KOPT-K1 (cell line): ENCODE measurements around the gene UNC119B.
"Not testable (repeated sequence)": the region's sequence is repeated elsewhere in the genome, so short reads cannot be mapped to it uniquely, and the experiment has no call there.

ENCODE experiments used
- H3K27ac ChIP-seq: fragments of 200-600 bp; sonication (generic); 2 replicates; pipeline ENCODE4 v1.5.1; 2016; ENCODE audit warnings: antibody characterized with exemption, mild to moderate bottlenecking, low read depth, low read length; ENCODE audit not compliant: poor library complexity, severe bottlenecking
- H3K36me3 ChIP-seq: fragments of 200-600 bp; sonication (generic); 2 replicates; pipeline ENCODE4 v1.5.1; 2017; ENCODE audit warnings: antibody characterized with exemption, mild to moderate bottlenecking, low read length, moderate library complexity; ENCODE audit not compliant: insufficient read depth
- H3K9me3 ChIP-seq: fragments of 200-600 bp; sonication (generic); 2 replicates; pipeline ENCODE4 v1.5.1; 2017; ENCODE audit warnings: antibody characterized with exemption, low read length, mild to moderate bottlenecking; ENCODE audit not compliant: insufficient read depth, poor library complexity, severe bottlenecking

The UNC119B gene

GRCh38 chr12:120710031-120710804, at the start of gene UNC119B:
Gene UNC119B, plus strand, starts transcription at chr12:120710458. Its CDS starts 17 bp downstream, at chr12:120710475.
- Histone ChIP-seq H3K27ac (peak within 1 kb of the TSS; percentile 74), H3K9me3 (no peaks in the 10 kb centered on the region), H3K36me3 (peaks cover 26% of the 10 kb centered on the region)

GRCh38 chr12:120661432-120661831, 48.8 kb upstream of the UNC119B start:
- Histone ChIP-seq H3K27ac (no peak overlapping the region), H3K9me3 (no peaks in the 10 kb centered on the region)

GRCh38 chr12:120662879-120663278, 47.4 kb upstream of the UNC119B start:
- Histone ChIP-seq H3K36me3 (no peaks in the 10 kb centered on the region), H3K27ac (no peak overlapping the region), H3K9me3 (no peaks in the 10 kb centered on the region)

More at GRCh38 chr12:120661432-120661831, 48.8 kb upstream of the UNC119B start:
- H3K36me3 ChIP-seq: no peaks in the 10 kb centered on the region

GRCh38 chr12:120663741-120664140, 46.5 kb upstream of the UNC119B start:
- Histone ChIP-seq H3K27ac (no peak overlapping the region), H3K9me3 (no peaks in the 10 kb centered on the region), H3K36me3 (no peaks in the 10 kb centered on the region)

- Histone ChIP-seq H3K27ac (no peak overlapping the region), H3K36me3 (no peaks in the 10 kb centered on the region), H3K9me3 (no peaks in the 10 kb centered on the region)
Observed at GRCh38 chr12:120666571-120667390, 43.5 kb upstream of the UNC119B start.

- Histone ChIP-seq H3K9me3 (no peaks in the 10 kb centered on the region), H3K27ac (no peak overlapping the region), H3K36me3 (no peaks in the 10 kb centered on the region)
Observed at GRCh38 chr12:120668091-120668867, 42.0 kb upstream of the UNC119B start.

- no peaks in the 10 kb centered on the region for H3K9me3 ChIP-seq
- H3K27ac ChIP-seq: no peak overlapping the region
- no peaks in the 10 kb centered on the region for H3K36me3 ChIP-seq
Observed at GRCh38 chr12:120668868-120669840, 41.1 kb upstream of the UNC119B start.

GRCh38 chr12:120670237-120670636, 40.0 kb upstream of the UNC119B start:
- not testable (repeated sequence) for H3K27ac ChIP-seq, H3K36me3 ChIP-seq

GRCh38 chr12:120670667-120671066, 39.6 kb upstream of the UNC119B start:
- no peak overlapping the region for H3K27ac ChIP-seq

More at GRCh38 chr12:120670237-120670636, 40.0 kb upstream of the UNC119B start:
- not testable (repeated sequence) for H3K9me3 ChIP-seq

GRCh38 chr12:120674097-120674636, 36.1 kb upstream of the UNC119B start:
- no peak overlapping the region for H3K27ac ChIP-seq
- H3K9me3 ChIP-seq: no peaks in the 10 kb centered on the region
- no peaks in the 10 kb centered on the region for H3K36me3 ChIP-seq

More at GRCh38 chr12:120670667-120671066, 39.6 kb upstream of the UNC119B start:
- Histone ChIP-seq H3K36me3 (no peaks in the 10 kb centered on the region), H3K9me3 (no peaks in the 10 kb centered on the region)

- no peaks in the 10 kb centered on the region for H3K36me3 ChIP-seq
- no peak overlapping the region for H3K27ac ChIP-seq
- H3K9me3 ChIP-seq: no peaks in the 10 kb centered on the region
Observed at GRCh38 chr12:120677765-120678473, 32.3 kb upstream of the UNC119B start.

GRCh38 chr12:120678572-120678971, 31.7 kb upstream of the UNC119B start:
- no peaks in the 10 kb centered on the region for H3K36me3 ChIP-seq
- H3K27ac ChIP-seq: no peak overlapping the region
- H3K9me3 ChIP-seq: no peaks in the 10 kb centered on the region

- Histone ChIP-seq H3K27ac (no peak overlapping the region), H3K36me3 (no peaks in the 10 kb centered on the region), H3K9me3 (no peaks in the 10 kb centered on the region)
Observed at GRCh38 chr12:120680165-120680738, 30.0 kb upstream of the UNC119B start.
